Transverse colon (tissue), 4 donors: ENCODE results near the gene MOB3B. TPM values are rescaled to one million over a fixed set of nuclear protein-coding genes. Genes with fewer than 3 reads are reported as not detected.

Source experiments
- DNase-seq: peaks from one replicate; pipeline ENCODE4 v3.0.0-alpha.2; 2019
- H3K27ac ChIP-seq, 4 donors: fragments of 200-600 bp; sonication (generic); 2 replicates each; pipeline ENCODE4 v1.5.1; 2016 to 2018; ENCODE audit warnings: inconsistent platforms in 4 of 4
- H3K27me3 ChIP-seq: fragments of 200-600 bp; sonication (generic); 2 replicates; pipeline ENCODE4 v1.5.1; 2017; ENCODE audit warnings: inconsistent platforms
- H3K36me3 ChIP-seq, 4 donors: fragments of 200-600 bp; sonication (generic); 2 replicates each; pipeline ENCODE4 v1.5.1; 2017 to 2019; ENCODE audit warnings: inconsistent platforms in 4 of 4
- H3K4me1 ChIP-seq, 4 donors: fragments of 200-600 bp; sonication (generic); 2 replicates each; pipeline ENCODE4 v1.5.1; 2017 to 2020; ENCODE audit warnings: inconsistent platforms in 4 of 4
- H3K4me3 ChIP-seq, 4 donors: fragments of 200-600 bp; sonication (generic); 1 replicate in 1 of 4; 2 replicates in 3 of 4; pipeline versions ENCODE4 v1.5.1 to v1.6.1; 2017 to 2019; ENCODE audit warnings: inconsistent platforms in 4 of 4
- H3K9me3 ChIP-seq, 2 donors: fragments of 200-600 bp; sonication (generic); 2 replicates each; pipeline ENCODE4 v1.5.1; 2017 to 2019; ENCODE audit warnings: inconsistent platforms in 2 of 2
- EP300 ChIP-seq: sonication (generic); formaldehyde crosslinking; IDR thresholded peaks from one replicate; pipeline ENCODE4 v1.6.1; 2017; ENCODE audit warnings: antibody characterized with exemption, low read depth
- POLR2A ChIP-seq: fragments of 450-650 bp; IDR thresholded peaks from one replicate; pipeline ENCODE4 v1.6.1; 2016; ENCODE audit warnings: antibody characterized with exemption, mild to moderate bottlenecking, moderate library complexity
- POLR2AphosphoS5 ChIP-seq, 3 donors: sonication (generic); formaldehyde crosslinking; IDR thresholded peaks; one replicate each; pipeline ENCODE4 v1.6.1; 2016; ENCODE audit warnings: antibody characterized with exemption in 3 of 3
- WGBS, 2 donors: methylation state at CpG; one replicate each; pipeline ENCODE4 v1.1.5; 2018; ENCODE audit warnings: low coverage in 1 of 2; 5-methylcytosine and 5-hydroxymethylcytosine counted together
- in situ Hi-C, 4 donors: fragments of 200-750 bp; cut with MboI; loops; one replicate each; pipeline versions ENCODE4 v1.15.0 to v1.15.1; 2017; ENCODE audit warnings: low sequenced_read_pairs in 3 of 4, low pct_ligation_motif_present in 1 of 4, low pct_unique_long_range_greater_than_20kb in 1 of 4
- intact Hi-C: fragments of 100-400 bp; cut with DNase I; formaldehyde crosslinking; loops from one replicate; pipeline ENCODE4 v1.15.1; 2023; ENCODE audit warnings: low total_unique reads
- total RNA-seq, 4 donors: library from RNA; depleted of rRNA; stranded (reverse); fragments of >200 nt; gene quantifications; one replicate each; pipeline ENCODE4 v1.1.0, GENCODE V29; 2016
- TF ChIP-seq, protein P1 (sequence below), 5 experiments: fragments of 200-600 bp in 3 of 5; fragments of 450-650 bp in 2 of 5; sonication (generic) in 3 of 5; IDR thresholded peaks; 1 replicate in 2 of 5; 2 replicates in 3 of 5; pipeline ENCODE4 v1.5.1; 2016 to 2017; ENCODE audit warnings: antibody characterized with exemption in 5 of 5, inconsistent platforms in 3 of 5, mild to moderate bottlenecking in 2 of 5, moderate library complexity in 1 of 5

Gene MOB3B
- total RNA-seq, 4 donors from 2014 or later = 18.3 to 39.7 (median 29.1) TPM

- Histone ChIP-seq H3K27me3 (no peaks in the 10 kb centered on the region), H3K36me3 (peaks cover 0 to 7% (median 0%) of the 10 kb centered on the region in 4 donors), H3K9me3 (no peaks in the 10 kb centered on the region), H3K4me3 (no peak overlapping the region), H3K4me1 (peaks cover 14 to 42% (median 27%) of the 10 kb centered on the region in 4 donors), H3K27ac (peak overlapping the region; percentile 81 to 87 (median 83))
- peak; percentile 15 for DNase-seq
- WGBS, 2 donors = 60 to 66% methylated on average over 5 of the region's 5 CpGs
- peak; percentile 97 for TF ChIP-seq EP300
- TF ChIP-seq POLR2AphosphoS5 (IDR thresholded peaks at IDR 0.05) = peak; percentile 71 to 93 (median 88)
- TF ChIP-seq POLR2A = no peak
- intact Hi-C loops (loop anchor here (10.0 kb wide), 1 partner anchor 505 kb away; no protein-coding TSS in a partner anchor), in situ Hi-C loops (loop anchor here in 3 of 4 donors (10.0 to 25.0 kb wide), 3 partner anchors 205 to 502 kb away; partner anchors contain the start of gene TEK (in 1 of the 3))
Observed at GRCh38 chr9:27539479-27540441, 10.1 kb upstream of the MOB3B start.

DNA sequence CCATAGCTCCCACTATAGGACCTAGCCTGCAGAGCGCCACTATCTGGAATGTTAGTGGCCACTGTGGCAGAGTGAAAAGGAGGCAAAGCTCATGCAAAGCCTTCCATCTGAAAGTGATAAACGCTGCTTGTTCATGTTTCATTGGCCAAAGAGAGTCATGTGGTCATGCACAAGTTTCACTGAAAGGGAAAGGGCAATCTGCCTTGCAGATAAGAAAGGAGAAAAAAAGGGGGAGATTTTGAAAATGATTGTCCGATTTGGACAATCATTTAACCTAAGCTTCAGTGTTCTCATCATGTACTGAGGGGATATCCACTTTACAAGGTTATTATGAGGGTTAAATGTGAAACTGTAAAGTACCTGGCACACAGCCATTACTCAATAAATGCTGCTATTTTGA is 9.0 kb upstream of the MOB3B start:
- in situ Hi-C loops (loop anchor here in 2 of 4 donors (25.0 kb wide), 2 partner anchors 426 to 501 kb away; partner anchors contain the start of gene TEK (in 1 of the 2)), intact Hi-C loops (no loop called here)
- peak overlapping the region; percentile 81 to 87 (median 83) for H3K27ac ChIP-seq
- WGBS, 2 donors = 56 to 69% methylated on average over 3 of the region's 3 CpGs
- DNase-seq = no peak
- no peak overlapping the region for H3K4me3 ChIP-seq
- H3K9me3 ChIP-seq = no peaks in the 10 kb centered on the region
- H3K36me3 ChIP-seq = peaks cover 0 to 7% (median 0%) of the 10 kb centered on the region in 4 donors
- peaks cover 18 to 54% (median 27%) of the 10 kb centered on the region in 4 donors for H3K4me1 ChIP-seq
- no peak for TF ChIP-seq POLR2A
- TF ChIP-seq POLR2AphosphoS5 (IDR thresholded peaks at IDR 0.05) = no peak
- TF ChIP-seq, protein P1, sequence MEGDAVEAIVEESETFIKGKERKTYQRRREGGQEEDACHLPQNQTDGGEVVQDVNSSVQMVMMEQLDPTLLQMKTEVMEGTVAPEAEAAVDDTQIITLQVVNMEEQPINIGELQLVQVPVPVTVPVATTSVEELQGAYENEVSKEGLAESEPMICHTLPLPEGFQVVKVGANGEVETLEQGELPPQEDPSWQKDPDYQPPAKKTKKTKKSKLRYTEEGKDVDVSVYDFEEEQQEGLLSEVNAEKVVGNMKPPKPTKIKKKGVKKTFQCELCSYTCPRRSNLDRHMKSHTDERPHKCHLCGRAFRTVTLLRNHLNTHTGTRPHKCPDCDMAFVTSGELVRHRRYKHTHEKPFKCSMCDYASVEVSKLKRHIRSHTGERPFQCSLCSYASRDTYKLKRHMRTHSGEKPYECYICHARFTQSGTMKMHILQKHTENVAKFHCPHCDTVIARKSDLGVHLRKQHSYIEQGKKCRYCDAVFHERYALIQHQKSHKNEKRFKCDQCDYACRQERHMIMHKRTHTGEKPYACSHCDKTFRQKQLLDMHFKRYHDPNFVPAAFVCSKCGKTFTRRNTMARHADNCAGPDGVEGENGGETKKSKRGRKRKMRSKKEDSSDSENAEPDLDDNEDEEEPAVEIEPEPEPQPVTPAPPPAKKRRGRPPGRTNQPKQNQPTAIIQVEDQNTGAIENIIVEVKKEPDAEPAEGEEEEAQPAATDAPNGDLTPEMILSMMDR (IDR thresholded peaks at IDR 0.05) = no peak
- no peak for TF ChIP-seq EP300
- H3K27me3 ChIP-seq = no peaks in the 10 kb centered on the region

GRCh38 chr9:27537756-27538155 is 8.1 kb upstream of the MOB3B start:
- Histone ChIP-seq H3K27me3 (no peaks in the 10 kb centered on the region), H3K36me3 (peaks cover 0 to under 1% (median 0%) of the 10 kb centered on the region in 4 donors), H3K9me3 (no peaks in the 10 kb centered on the region), H3K4me3 (no peak overlapping the region), H3K27ac (peak overlapping the region in 2 of 4 donors; percentile 84 to 87), H3K4me1 (peaks cover 18 to 58% (median 29%) of the 10 kb centered on the region in 4 donors)
- in situ Hi-C loops (loop anchor here in 2 of 4 donors (25.0 kb wide), 2 partner anchors 425 to 500 kb away; partner anchors contain the start of gene TEK (in 1 of the 2)), intact Hi-C loops (no loop called here)
- 91 to 92% methylated on average over 1 of the region's 1 CpG for WGBS, 2 donors
- TF ChIP-seq POLR2AphosphoS5 (IDR thresholded peaks at IDR 0.05) (no peak), EP300 (no peak), POLR2A (no peak)
- TF ChIP-seq, protein P1 (IDR thresholded peaks at IDR 0.05) = no peak
- DNase-seq = no peak

DNA sequence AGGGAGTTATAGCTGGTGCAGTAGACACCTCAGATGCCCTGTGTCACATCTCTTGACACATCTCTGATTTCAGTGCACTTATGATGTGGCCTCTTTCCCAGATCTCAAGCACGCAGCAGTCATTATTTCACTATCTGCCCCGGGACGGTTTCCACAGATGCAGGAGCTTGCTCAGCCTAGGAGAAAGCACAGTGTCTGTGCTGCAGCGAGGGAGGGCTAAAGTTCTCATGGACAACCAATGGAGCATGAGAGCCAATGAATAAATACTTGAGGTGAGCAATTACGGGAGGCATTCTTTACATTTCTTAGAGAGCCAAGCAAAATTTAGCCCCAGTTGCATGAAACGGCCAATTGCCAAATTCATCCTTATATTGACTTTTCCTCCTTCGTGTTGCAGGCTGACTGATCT is 7.4 kb upstream of the MOB3B start:
- in situ Hi-C loops = loop anchor here in 2 of 4 donors (25.0 kb wide), 2 partner anchors 425 to 500 kb away; partner anchors contain the start of gene TEK (in 1 of the 2)
- WGBS, 2 donors = 64 to 75% methylated on average over 3 to 7 of the region's 7 CpGs
- Histone ChIP-seq H3K27ac (peak overlapping the region in 1 of 4 donors; percentile 32), H3K4me3 (no peak overlapping the region), H3K36me3 (no peaks in the 10 kb centered on the region), H3K9me3 (no peaks in the 10 kb centered on the region), H3K4me1 (peaks cover 18 to 64% (median 29%) of the 10 kb centered on the region in 4 donors), H3K27me3 (no peaks in the 10 kb centered on the region)
- TF ChIP-seq POLR2A (no peak), EP300 (no peak), POLR2AphosphoS5 (IDR thresholded peaks at IDR 0.05) (no peak)
- TF ChIP-seq, protein P1 (IDR thresholded peaks at IDR 0.05) = no peak
- intact Hi-C loops = no loop called here
- DNase-seq = no peak
